Mesenteric fat pad (tissue), 1 donor: ENCODE data around the gene IMPG2. TPM values are rescaled to one million over a fixed set of nuclear protein-coding genes. Genes with fewer than 3 reads are reported as not detected.

Experiments used
- DNase-seq: peaks from one replicate; pipeline ENCODE4 v3.0.0-alpha.2; 2020; ENCODE audit warnings: low spot score
- total RNA-seq: library from RNA; stranded (reverse); fragmentation: NEBNext Ultra II Directional; extraction: Animal tissue kit (Norgen Biotek cat#: 25700); gene quantifications from one replicate; pipeline ENCODE4 v1.2.1, GENCODE V29; 2021
- donor health status: DM: yes; HTN: yes; CAD: no.

IMPG2 gene
- total RNA-seq, 1 donor from 2014 or later: 0.13 TPM

- DNase-seq: no peak
Observed at GRCh38 chr3:101240719-101241399, 79.5 kb downstream of the IMPG2 start.

GRCh38 chr3:101235048-101235447 lies 85.3 kb downstream of the IMPG2 start:
- no peak for DNase-seq

GRCh38 chr3:101230618-101231017 lies 89.8 kb downstream of the IMPG2 start:
- no peak for DNase-seq

- DNase-seq: no peak
Observed at GRCh38 chr3:101229681-101230080, 90.7 kb downstream of the IMPG2 start.

- no peak for DNase-seq
Observed at GRCh38 chr3:101228441-101228840, 91.9 kb downstream of the IMPG2 start.

GRCh38 chr3:101224739-101225138 lies 95.6 kb downstream of the IMPG2 start:
- no peak for DNase-seq

- no peak for DNase-seq
Observed at GRCh38 chr3:101223016-101223415, 97.4 kb downstream of the IMPG2 start.

- DNase-seq: no peak
Observed at GRCh38 chr3:101219842-101220560, 100.4 kb downstream of the IMPG2 start.

GRCh38 chr3:101217472-101218245 lies 102.7 kb downstream of the IMPG2 start:
- DNase-seq: no peak

- DNase-seq: no peak
Observed at GRCh38 chr3:101216710-101217465, 103.5 kb downstream of the IMPG2 start.

- no peak for DNase-seq
Observed at GRCh38 chr3:101212730-101213129, 107.6 kb downstream of the IMPG2 start.

GRCh38 chr3:101204246-101204645 lies 116.1 kb downstream of the IMPG2 start:
- DNase-seq: no peak

- DNase-seq: no peak
Observed at GRCh38 chr3:101203411-101203810, 117.0 kb downstream of the IMPG2 start.

GRCh38 chr3:101202640-101203039 lies 117.7 kb downstream of the IMPG2 start:
- DNase-seq: no peak

- no peak for DNase-seq
Observed at GRCh38 chr3:101200461-101200860, 119.9 kb downstream of the IMPG2 start.

- DNase-seq: no peak
Observed at GRCh38 chr3:101195951-101196713, 124.2 kb downstream of the IMPG2 start.

GRCh38 chr3:101194392-101194791 lies 126.0 kb downstream of the IMPG2 start:
- DNase-seq: no peak

- DNase-seq: no peak
Observed at GRCh38 chr3:101193957-101194356, 126.4 kb downstream of the IMPG2 start.

GRCh38 chr3:101189796-101190195 lies 130.6 kb downstream of the IMPG2 start:
- DNase-seq: no peak

GRCh38 chr3:101189176-101189575 lies 131.2 kb downstream of the IMPG2 start:
- DNase-seq: no peak

- DNase-seq: no peak
Observed at GRCh38 chr3:101185341-101185740, 135.0 kb downstream of the IMPG2 start.
